Upper lobe of left lung (tissue), 4 donors: Measurements from ENCODE around the gene GLB1L3.

ENCODE experiments used
- EP300 ChIP-seq, 4 donors: sonication (generic); formaldehyde crosslinking; IDR thresholded peaks; one replicate each; pipeline ENCODE4 v1.5.1; 2017; ENCODE audit warnings: antibody characterized with exemption in 4 of 4, control low read depth in 2 of 4
- POLR2A ChIP-seq, 4 donors: fragments of 450-650 bp; IDR thresholded peaks; one replicate each; pipeline ENCODE4 v1.5.1; 2016 to 2017; ENCODE audit warnings: antibody characterized with exemption in 4 of 4, mild to moderate bottlenecking in 2 of 4
- POLR2AphosphoS5 ChIP-seq, 2 donors: sonication (generic); formaldehyde crosslinking; IDR thresholded peaks; one replicate each; pipeline ENCODE4 v1.5.1; 2017; ENCODE audit warnings: antibody characterized with exemption in 2 of 2
- TF ChIP-seq, protein P1 (sequence below), 6 experiments: fragments of 450-650 bp in 4 of 6; fragments of 200-600 bp in 2 of 6; sonication (generic) in 2 of 6; IDR thresholded peaks; one replicate each; pipeline ENCODE4 v1.5.1; 2016 to 2019; ENCODE audit warnings: antibody characterized with exemption in 6 of 6

DNA sequence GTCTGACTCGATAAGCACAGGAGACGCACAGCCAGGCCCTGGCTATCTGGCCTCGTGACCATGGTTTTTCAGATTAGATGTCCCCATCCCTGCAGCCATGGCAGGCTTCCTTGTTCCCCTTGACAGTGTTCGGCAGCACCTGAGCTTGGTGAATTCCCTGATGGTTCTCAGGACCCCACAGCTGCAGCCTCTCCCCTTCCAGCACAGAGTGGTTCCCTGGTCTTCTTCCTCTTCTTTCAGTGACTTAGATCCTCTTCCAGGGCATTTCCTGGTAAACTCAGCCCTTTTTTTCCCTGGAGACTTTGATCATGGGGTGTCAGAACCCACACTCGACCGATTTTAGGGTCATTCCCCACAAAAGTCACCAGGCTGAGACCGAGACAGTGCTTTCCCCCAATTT lies 14.5 kb downstream of the GLB1L3 start:
- TF ChIP-seq, protein P1, sequence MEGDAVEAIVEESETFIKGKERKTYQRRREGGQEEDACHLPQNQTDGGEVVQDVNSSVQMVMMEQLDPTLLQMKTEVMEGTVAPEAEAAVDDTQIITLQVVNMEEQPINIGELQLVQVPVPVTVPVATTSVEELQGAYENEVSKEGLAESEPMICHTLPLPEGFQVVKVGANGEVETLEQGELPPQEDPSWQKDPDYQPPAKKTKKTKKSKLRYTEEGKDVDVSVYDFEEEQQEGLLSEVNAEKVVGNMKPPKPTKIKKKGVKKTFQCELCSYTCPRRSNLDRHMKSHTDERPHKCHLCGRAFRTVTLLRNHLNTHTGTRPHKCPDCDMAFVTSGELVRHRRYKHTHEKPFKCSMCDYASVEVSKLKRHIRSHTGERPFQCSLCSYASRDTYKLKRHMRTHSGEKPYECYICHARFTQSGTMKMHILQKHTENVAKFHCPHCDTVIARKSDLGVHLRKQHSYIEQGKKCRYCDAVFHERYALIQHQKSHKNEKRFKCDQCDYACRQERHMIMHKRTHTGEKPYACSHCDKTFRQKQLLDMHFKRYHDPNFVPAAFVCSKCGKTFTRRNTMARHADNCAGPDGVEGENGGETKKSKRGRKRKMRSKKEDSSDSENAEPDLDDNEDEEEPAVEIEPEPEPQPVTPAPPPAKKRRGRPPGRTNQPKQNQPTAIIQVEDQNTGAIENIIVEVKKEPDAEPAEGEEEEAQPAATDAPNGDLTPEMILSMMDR (IDR thresholded peaks at IDR 0.05) = no peak
- TF ChIP-seq EP300 (IDR thresholded peaks at IDR 0.05) (no peak), POLR2AphosphoS5 (IDR thresholded peaks at IDR 0.05) (no peak), POLR2A (IDR thresholded peaks at IDR 0.05) (no peak)
